ENCODE measurements around the gene SCART1. TPM values are rescaled to one million over a fixed set of nuclear protein-coding genes. Genes with fewer than 3 reads are reported as not detected.
"Not testable (repeated sequence)": the region's sequence is repeated elsewhere in the genome, so short reads cannot be mapped to it uniquely, and the experiment has no call there.

The SCART1 gene
- total RNA-seq, 1 donor from 2014 or later, result 0.36 TPM

DNA sequence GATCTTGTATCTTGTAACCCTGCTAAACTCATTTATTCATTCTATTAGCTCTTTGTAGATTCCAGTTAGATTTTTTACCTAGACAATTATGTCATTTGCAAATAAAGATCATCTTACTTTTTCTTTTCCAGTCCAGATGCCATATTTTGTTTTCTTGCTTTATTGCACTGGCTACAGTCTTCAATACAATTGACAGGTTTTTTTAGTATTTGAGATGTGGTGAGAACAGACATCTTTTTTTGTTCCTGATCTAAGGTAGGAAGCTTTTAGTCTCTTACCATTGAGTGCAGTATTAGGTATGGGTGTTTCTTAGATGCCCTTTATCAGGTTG is 41.4 kb upstream of the SCART1 start:
- peaks cover 4% of the 10 kb centered on the region for H3K27me3 Mint-ChIP-seq (ENCODE audit: unreplicated experiment)
- H3K27ac Mint-ChIP-seq (ENCODE audit: unreplicated experiment), result no peak overlapping the region
- DNase-seq (ENCODE audit: low spot score), result no peak
- no peaks in the 10 kb centered on the region for H3K4me1 Mint-ChIP-seq (ENCODE audit: unreplicated experiment)
- TF ChIP-seq, protein P1, sequence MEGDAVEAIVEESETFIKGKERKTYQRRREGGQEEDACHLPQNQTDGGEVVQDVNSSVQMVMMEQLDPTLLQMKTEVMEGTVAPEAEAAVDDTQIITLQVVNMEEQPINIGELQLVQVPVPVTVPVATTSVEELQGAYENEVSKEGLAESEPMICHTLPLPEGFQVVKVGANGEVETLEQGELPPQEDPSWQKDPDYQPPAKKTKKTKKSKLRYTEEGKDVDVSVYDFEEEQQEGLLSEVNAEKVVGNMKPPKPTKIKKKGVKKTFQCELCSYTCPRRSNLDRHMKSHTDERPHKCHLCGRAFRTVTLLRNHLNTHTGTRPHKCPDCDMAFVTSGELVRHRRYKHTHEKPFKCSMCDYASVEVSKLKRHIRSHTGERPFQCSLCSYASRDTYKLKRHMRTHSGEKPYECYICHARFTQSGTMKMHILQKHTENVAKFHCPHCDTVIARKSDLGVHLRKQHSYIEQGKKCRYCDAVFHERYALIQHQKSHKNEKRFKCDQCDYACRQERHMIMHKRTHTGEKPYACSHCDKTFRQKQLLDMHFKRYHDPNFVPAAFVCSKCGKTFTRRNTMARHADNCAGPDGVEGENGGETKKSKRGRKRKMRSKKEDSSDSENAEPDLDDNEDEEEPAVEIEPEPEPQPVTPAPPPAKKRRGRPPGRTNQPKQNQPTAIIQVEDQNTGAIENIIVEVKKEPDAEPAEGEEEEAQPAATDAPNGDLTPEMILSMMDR (IDR thresholded peaks at IDR 0.05; ENCODE audit: unreplicated experiment), result no peak
- H3K36me3 Mint-ChIP-seq (ENCODE audit: low read depth, unreplicated experiment), result peaks cover 74% of the 10 kb centered on the region
- no peak overlapping the region for H3K4me3 Mint-ChIP-seq (ENCODE audit: unreplicated experiment)
- peaks cover 21% of the 10 kb centered on the region for H3K9me3 Mint-ChIP-seq (ENCODE audit: unreplicated experiment)

DNA sequence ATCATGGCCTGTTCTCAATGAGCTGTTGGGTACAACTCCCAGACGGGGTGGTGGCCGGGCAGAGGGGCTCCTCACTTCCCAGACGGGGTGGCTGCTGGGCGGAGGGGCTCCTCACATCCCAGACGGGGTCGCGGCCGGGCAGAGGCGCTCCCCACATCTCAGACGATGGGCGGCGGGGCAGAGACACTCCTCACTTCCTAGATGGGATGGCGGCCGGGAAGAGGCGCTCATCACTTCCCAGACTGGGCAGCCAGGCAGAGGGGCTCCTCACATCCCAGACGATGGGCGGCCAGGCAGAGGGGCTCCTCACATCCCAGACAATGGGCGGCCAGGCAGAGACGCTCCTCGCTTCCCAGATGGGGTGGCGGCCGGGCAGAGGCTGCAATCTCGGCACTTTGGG is 39.3 kb upstream of the SCART1 start:
- H3K4me3 Mint-ChIP-seq (ENCODE audit: unreplicated experiment); DNase-seq (ENCODE audit: low spot score); H3K27ac Mint-ChIP-seq (ENCODE audit: unreplicated experiment); H3K27me3 Mint-ChIP-seq (ENCODE audit: unreplicated experiment); H3K4me1 Mint-ChIP-seq (ENCODE audit: unreplicated experiment): not testable (repeated sequence)
- peaks cover 21% of the 10 kb centered on the region for H3K9me3 Mint-ChIP-seq (ENCODE audit: unreplicated experiment)
- peaks cover 59% of the 10 kb centered on the region for H3K36me3 Mint-ChIP-seq (ENCODE audit: low read depth, unreplicated experiment)

DNA sequence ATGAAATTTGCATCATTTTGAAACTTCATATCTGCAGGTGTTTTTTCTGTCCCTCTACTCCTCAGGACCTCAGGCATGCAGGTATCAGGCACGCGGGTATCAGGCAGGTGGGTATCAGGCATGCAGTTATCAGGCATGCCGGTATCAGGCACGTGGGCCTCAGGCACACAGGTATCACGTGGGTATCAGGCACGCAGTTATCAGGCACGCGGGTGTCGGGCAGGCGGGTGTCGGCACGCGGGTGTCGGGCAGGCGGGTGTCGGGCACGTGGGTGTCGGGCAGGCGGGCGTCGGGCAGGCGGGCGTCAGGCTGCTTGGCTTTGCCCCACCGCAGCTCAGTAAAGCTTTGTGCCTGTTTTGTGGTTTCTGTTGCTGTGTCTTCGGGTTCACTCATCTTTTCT is 38.0 kb upstream of the SCART1 start:
- Mint-ChIP-seq H3K9me3 (ENCODE audit: unreplicated experiment) (peaks cover 21% of the 10 kb centered on the region), H3K27ac (ENCODE audit: unreplicated experiment) (no peak overlapping the region), H3K4me3 (ENCODE audit: unreplicated experiment) (peak overlapping the region; percentile 85), H3K4me1 (ENCODE audit: unreplicated experiment) (no peaks in the 10 kb centered on the region), H3K27me3 (ENCODE audit: unreplicated experiment) (peaks cover 5% of the 10 kb centered on the region), H3K36me3 (ENCODE audit: low read depth, unreplicated experiment) (peaks cover 49% of the 10 kb centered on the region)
- TF ChIP-seq, protein P1 (IDR thresholded peaks at IDR 0.05; ENCODE audit: unreplicated experiment), result no peak
- no peak for DNase-seq (ENCODE audit: low spot score)

DNA sequence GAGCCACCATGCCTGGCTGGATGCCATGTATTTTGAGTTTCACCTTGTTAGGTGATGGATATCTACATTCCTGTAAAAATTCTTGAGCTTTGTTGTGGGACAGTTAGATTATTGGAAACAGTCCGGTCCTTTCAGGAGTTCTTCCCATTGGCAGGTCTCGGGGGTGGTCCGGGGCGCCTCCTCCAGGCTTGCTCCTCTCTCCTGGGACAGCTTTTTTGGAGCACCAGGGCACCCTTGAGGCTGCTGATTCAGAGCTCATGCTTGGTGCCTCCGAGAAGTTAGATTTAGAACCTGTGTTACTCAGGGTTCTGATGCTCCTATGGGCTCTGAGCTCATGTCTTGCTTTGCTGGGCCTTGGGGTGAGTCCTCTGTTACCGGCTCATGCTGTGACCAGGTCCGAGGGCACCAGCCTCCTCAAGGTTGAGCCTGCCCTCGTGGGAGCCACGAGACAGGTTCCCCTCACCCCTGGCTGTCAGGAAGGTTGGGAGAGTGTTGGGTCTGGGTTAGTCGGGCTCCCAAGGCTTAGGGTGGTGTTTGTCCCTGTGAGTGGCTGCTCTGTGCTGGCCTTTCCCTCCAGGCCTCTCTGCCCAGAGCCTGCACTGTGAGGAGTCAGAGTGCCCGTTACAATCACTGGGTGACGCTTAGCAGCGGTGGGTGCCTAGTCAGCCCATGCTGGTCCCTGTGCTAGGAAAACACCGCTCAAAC is 35.3 kb upstream of the SCART1 start:
- TF ChIP-seq, protein P1 (IDR thresholded peaks at IDR 0.05; ENCODE audit: unreplicated experiment), result no peak
- H3K27ac Mint-ChIP-seq (ENCODE audit: unreplicated experiment), result no peak overlapping the region
- no peak for DNase-seq (ENCODE audit: low spot score)
- peaks cover 12% of the 10 kb centered on the region for H3K9me3 Mint-ChIP-seq (ENCODE audit: unreplicated experiment)
- H3K27me3 Mint-ChIP-seq (ENCODE audit: unreplicated experiment), result peaks cover 16% of the 10 kb centered on the region
- H3K36me3 Mint-ChIP-seq (ENCODE audit: low read depth, unreplicated experiment), result peaks cover 23% of the 10 kb centered on the region
- H3K4me1 Mint-ChIP-seq (ENCODE audit: unreplicated experiment), result no peaks in the 10 kb centered on the region
- H3K4me3 Mint-ChIP-seq (ENCODE audit: unreplicated experiment), result no peak overlapping the region

DNA sequence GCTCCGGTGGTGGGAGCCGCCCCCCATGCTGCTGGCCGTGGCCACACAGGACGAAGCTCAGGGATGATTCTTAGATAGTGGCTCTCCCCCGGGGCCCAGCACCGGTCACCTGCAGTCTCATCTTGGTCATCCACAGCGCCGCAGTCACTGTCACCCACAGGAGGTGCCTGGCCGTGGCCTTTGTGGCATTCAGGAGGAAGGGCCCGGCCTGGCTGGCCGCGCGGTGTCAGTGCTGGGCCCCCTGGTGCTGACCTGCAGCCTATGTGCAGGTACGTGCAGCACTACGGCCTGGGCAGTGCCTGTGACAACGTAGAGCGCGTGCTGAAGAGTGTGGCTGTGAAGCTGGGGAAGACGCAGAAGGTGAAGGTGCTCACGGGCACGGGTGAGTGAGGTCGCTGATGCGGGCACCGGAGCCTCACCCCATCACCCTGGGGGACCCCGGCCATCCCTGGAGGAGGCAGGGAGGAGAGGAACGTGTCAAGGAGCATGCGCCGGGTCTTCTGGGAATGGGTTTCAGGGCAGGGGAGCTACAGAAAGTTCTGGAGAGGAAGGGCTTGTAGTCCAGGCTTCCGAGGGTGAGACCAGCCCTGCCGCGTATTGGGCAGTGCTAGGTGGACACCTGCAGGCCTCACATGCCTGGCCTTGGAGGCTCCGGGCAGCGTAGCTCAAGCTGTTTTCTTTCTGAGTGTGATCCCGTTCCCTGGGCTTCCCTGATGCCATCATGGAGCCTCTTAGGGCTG is 34.4 kb upstream of the SCART1 start:
- peaks cover 12% of the 10 kb centered on the region for H3K9me3 Mint-ChIP-seq (ENCODE audit: unreplicated experiment)
- no peak for DNase-seq (ENCODE audit: low spot score)

More for the DNA sequence above, 34.4 kb upstream of the SCART1 start:
- TF ChIP-seq, protein P1 (IDR thresholded peaks at IDR 0.05; ENCODE audit: unreplicated experiment), result no peak
- Mint-ChIP-seq H3K4me3 (ENCODE audit: unreplicated experiment) (peak overlapping the region; percentile 66), H3K27me3 (ENCODE audit: unreplicated experiment) (peaks cover 16% of the 10 kb centered on the region), H3K36me3 (ENCODE audit: low read depth, unreplicated experiment) (peaks cover 20% of the 10 kb centered on the region), H3K4me1 (ENCODE audit: unreplicated experiment) (no peaks in the 10 kb centered on the region), H3K27ac (ENCODE audit: unreplicated experiment) (no peak overlapping the region)
